Heart right ventricle (tissue), 16 donors: ENCODE data around the gene FAM168A. TPM values are rescaled to one million over a fixed set of nuclear protein-coding genes. Genes with fewer than 3 reads are reported as not detected.

Experiments used
- ATAC-seq, 8 donors: fragments of 200-7000 bp; cut with Tn5 transposase; one replicate each; pipeline ENCODE4 v1.9.1; 2020; ENCODE audit warnings: mild to moderate bottlenecking in 8 of 8, moderate library complexity in 8 of 8, moderate number of reproducible peaks in 1 of 8
- DNase-seq, 2 donors: peaks; one replicate each; pipeline ENCODE4 v3.0.0-alpha.2; 2020
- H3K27ac ChIP-seq, 10 donors: fragments of 200-600 bp; sonication (generic) in 2 of 10; one replicate each; pipeline versions ENCODE4 v1.5.0 to v1.8.0; 2020 to 2022; ENCODE audit warnings: mild to moderate bottlenecking in 3 of 10
- H3K27me3 ChIP-seq, 7 donors: fragments of 200-600 bp; one replicate each; pipeline ENCODE4 v1.8.0; 2021 to 2022; ENCODE audit warnings: mild to moderate bottlenecking in 2 of 7
- H3K36me3 ChIP-seq, 9 donors: fragments of 200-600 bp; sonication (generic) in 1 of 9; one replicate each; pipeline versions ENCODE4 v1.5.0 to v1.8.0; 2020 to 2022; ENCODE audit warnings: mild to moderate bottlenecking in 2 of 9
- H3K4me1 ChIP-seq, 9 donors: fragments of 200-600 bp; sonication (generic) in 1 of 9; one replicate each; pipeline versions ENCODE4 v1.5.0 to v1.8.0; 2020 to 2022; ENCODE audit warnings: mild to moderate bottlenecking in 4 of 9
- H3K4me3 ChIP-seq, 10 donors: fragments of 200-600 bp; sonication (generic) in 2 of 10; one replicate each; pipeline versions ENCODE4 v1.5.0 to v1.8.0; 2020 to 2022; ENCODE audit warnings: mild to moderate bottlenecking in 7 of 10, moderate library complexity in 2 of 10
- H3K9me3 ChIP-seq, 11 donors: fragments of 200-600 bp in 10 of 11; sonication (generic) in 2 of 11; one replicate each; pipeline versions ENCODE4 v1.5.0 to v1.8.0; 2013 to 2022; ENCODE audit warnings: mild to moderate bottlenecking in 2 of 11, control low read depth in 1 of 11, moderate library complexity in 1 of 11
- CTCF ChIP-seq, 9 donors: fragments of 200-600 bp; sonication (generic) in 2 of 9; IDR thresholded peaks; one replicate each; pipeline versions ENCODE4 v1.5.0 to v1.8.0; 2021 to 2022; ENCODE audit warnings: antibody characterized with exemption in 9 of 9, mild to moderate bottlenecking in 5 of 9, moderate library complexity in 1 of 9
- WGBS, 2 donors: extraction: QIAGEN DNeasy Blood & Tissue Kit; methylation state at CpG; one replicate each; pipeline ENCODE4 v1.1.7; 2013; ENCODE audit warnings: inconsistent platforms in 1 of 2; 5-methylcytosine and 5-hydroxymethylcytosine counted together
- intact Hi-C, 10 donors: fragments of 100-400 bp; cut with DNase I; formaldehyde crosslinking; loops; one replicate each; pipeline versions ENCODE4 v1.11.1 to v1.14.2; 2022
- polyA plus RNA-seq, 2 donors: library from polyadenylated mRNA; stranded (reverse); fragments of 200-250 nt; gene quantifications; one replicate each; pipeline ENCODE4 v1.2.3, GENCODE V29; 2013
- total RNA-seq, 10 donors: library from RNA; stranded (reverse); fragmentation: NEBNext Ultra II Directional in 3 of 10; extraction: Animal tissue kit (Norgen Biotek cat#: 25700) in 3 of 10; gene quantifications; one replicate each; pipeline versions ENCODE4 v1.2.1 to v1.2.4, GENCODE V29; 2021 to 2023
- donor health status: Arrhythmogenic right ventricular cardiomyopathy.
- donor health status: ischemic (EF 13 %, LVEDD 7.1; RV severe dilation, severe dysfunction).
- donor health status: healthy with polysubstance abuse.
- donor health status: DM: no; HTN: yes; CAD: no.
- donor health status: DM: no; HTN: no; CAD: no.
- donor health status: ischemic (EF 25% LVEDD 6.9; RV normal size, moderate dysfunction).
- donor health status: ischemic (EF 25% LVEDD 5.7; RV mildly dilated, moderate dysfunction).
- donor health status: healthy.
- donor health status: DM: yes; HTN: yes; CAD: no.
- donor health status: Ischemic cardiomyopathy.
- donor health status: ischemic (EF 35%, LVEDD 5.7; RV mildly dilated, moderate dysfunction).
- donor health status: nonischemic (EF 11% LVEDD 7.7; RV severe dilation, severe dysfunction).
- donor health status: DM: yes; HTN: yes; CAD: no.
- donor health status: PGD.
- donor health status: ischemic (EF 29% LVEDD 5.4; RV normal size, mild dysfunction).
- donor health status: nonischemic (EF 23%, LVEDD 6.1; RV moderate dilation, normal function).

FAM168A gene
- total and polyA plus RNA-seq, 12 donors = 7.9 to 37.1 (median 31.8) TPM

GRCh38 chr11:73402834-73403185 is 195.1 kb downstream of the FAM168A start:
- Histone ChIP-seq H3K27me3 (no peaks in the 10 kb centered on the region), H3K4me1 (peaks cover 3 to 47% (median 28%) of the 10 kb centered on the region in 9 donors), H3K36me3 (peaks cover 0 to 58% (median 4%) of the 10 kb centered on the region in 9 donors), H3K9me3 (no peaks in the 10 kb centered on the region), H3K4me3 (no peak overlapping the region), H3K27ac (no peak overlapping the region)
- intact Hi-C loops = loop anchor here (2.0 to 10.0 kb wide), 6 partner anchors 194 to 259 kb away; partner anchors contain the start of gene FAM168A (in 1 of the 10)
- DNase-seq = no peak
- no peak for ATAC-seq
- TF ChIP-seq CTCF (IDR thresholded peaks at IDR 0.05) = peak in 5 of 9 donors; percentile 10 to 25 (median 16)
- WGBS, 2 donors = 93% methylated on average over 1 of the region's 1 CpG

- WGBS, 2 donors = 88 to 91% methylated on average over 15 of the region's 15 CpGs
- intact Hi-C loops = loop anchor here (2.0 to 10.0 kb wide), 6 partner anchors 195 to 260 kb away; partner anchors contain the start of gene FAM168A (in 1 of the 10)
- ATAC-seq = no peak
Observed at GRCh38 chr11:73401924-73402833, 195.7 kb downstream of the FAM168A start.

GRCh38 chr11:73401217-73401923 is 196.5 kb downstream of the FAM168A start:
- Histone ChIP-seq H3K9me3 (no peaks in the 10 kb centered on the region), H3K4me3 (no peak overlapping the region), H3K27me3 (no peaks in the 10 kb centered on the region), H3K36me3 (peaks cover 0 to 58% (median 3%) of the 10 kb centered on the region in 9 donors), H3K27ac (no peak overlapping the region), H3K4me1 (peaks cover 4 to 57% (median 28%) of the 10 kb centered on the region in 9 donors)
- DNase-seq = no peak
- intact Hi-C loops = loop anchor here in 8 of 10 donors (5.0 to 10.0 kb wide), 5 partner anchors 196 to 261 kb away; partner anchors contain the start of gene FAM168A (in 1 of the 8)
- WGBS, 2 donors = 77 to 85% methylated on average over 3 of the region's 3 CpGs
- no peak for ATAC-seq
- TF ChIP-seq CTCF (IDR thresholded peaks at IDR 0.05) = no peak

More at GRCh38 chr11:73401924-73402833, 195.7 kb downstream of the FAM168A start:
- no peak for DNase-seq
- no peaks in the 10 kb centered on the region for H3K27me3 ChIP-seq
- H3K36me3 ChIP-seq = peaks cover 0 to 58% (median 4%) of the 10 kb centered on the region in 9 donors
- no peak for TF ChIP-seq CTCF (IDR thresholded peaks at IDR 0.05)
- H3K4me1 ChIP-seq = peaks cover 4 to 48% (median 28%) of the 10 kb centered on the region in 9 donors
- no peak overlapping the region for H3K27ac ChIP-seq
- H3K4me3 ChIP-seq = no peak overlapping the region
- no peaks in the 10 kb centered on the region for H3K9me3 ChIP-seq

GRCh38 chr11:73400293-73400692 is 197.6 kb downstream of the FAM168A start:
- H3K36me3 ChIP-seq = peaks cover 0 to 58% (median 0%) of the 10 kb centered on the region in 9 donors
- H3K27me3 ChIP-seq = no peaks in the 10 kb centered on the region
- intact Hi-C loops = loop anchor here in 8 of 10 donors (5.0 to 10.0 kb wide), 5 partner anchors 197 to 262 kb away; partner anchors contain the start of gene FAM168A (in 1 of the 8)
- 93 to 96% methylated on average over 6 of the region's 6 CpGs for WGBS, 2 donors
- H3K4me3 ChIP-seq = no peak overlapping the region
- H3K27ac ChIP-seq = peak overlapping the region in 6 of 10 donors; percentile 49 to 76 (median 66)
- peaks cover 4 to 57% (median 28%) of the 10 kb centered on the region in 9 donors for H3K4me1 ChIP-seq
- DNase-seq = no peak
- TF ChIP-seq CTCF (IDR thresholded peaks at IDR 0.05) = no peak
- no peaks in the 10 kb centered on the region for H3K9me3 ChIP-seq
- no peak for ATAC-seq
